ENCODE data around the gene KCNJ11. TPM values are rescaled to one million over a fixed set of nuclear protein-coding genes. Genes with fewer than 3 reads are reported as not detected.

The KCNJ11 gene
- total and polyA plus RNA-seq, 9 donors: 0.31 to 0.92 (median 0.46) TPM; not detected in 2

GRCh38 chr11:17369094-17369493, 19.4 kb downstream of the KCNJ11 start:
- Histone ChIP-seq H3K4me1 (ENCODE audit: insufficient read depth) (no peaks in the 10 kb centered on the region), H3K27ac (no peak overlapping the region), H3K27me3 (no peaks in the 10 kb centered on the region), H3K36me3 (no peaks in the 10 kb centered on the region), H3K9me3 (peaks cover 3 to 38% of the 10 kb centered on the region in 2 donors), H3K4me3 (no peak overlapping the region)
- intact Hi-C loops (cut with DNase I): no loop called here
- no peak for DNase-seq
- TF ChIP-seq POLR2A (IDR thresholded peaks at IDR 0.05) (no peak), CTCF (IDR thresholded peaks at IDR 0.05) (no peak), EP300 (IDR thresholded peaks at IDR 0.05) (no peak)

DNA sequence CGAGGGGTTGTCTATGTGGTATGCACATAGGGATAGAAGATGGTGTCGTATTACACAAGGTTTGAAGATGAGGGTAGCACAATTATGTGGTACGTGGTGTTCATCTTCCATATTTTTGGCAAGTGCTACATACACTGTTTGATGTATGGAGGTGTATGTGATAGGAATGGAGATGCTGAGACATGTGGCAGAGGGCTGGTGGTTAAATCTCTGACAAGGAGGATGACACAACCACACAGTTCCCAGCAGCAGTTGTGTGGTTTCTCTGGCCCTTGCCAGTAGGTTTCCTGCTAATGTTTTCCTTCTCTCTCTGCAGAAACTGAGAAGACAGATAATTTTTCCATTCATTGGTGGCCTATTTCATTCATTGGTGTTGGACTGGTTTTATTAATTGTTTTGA, 19.9 kb downstream of the KCNJ11 start:
- TF ChIP-seq EP300 (IDR thresholded peaks at IDR 0.05) (no peak), CTCF (IDR thresholded peaks at IDR 0.05) (no peak), POLR2A (IDR thresholded peaks at IDR 0.05) (no peak)
- no peaks in the 10 kb centered on the region for H3K36me3 ChIP-seq
- WGBS, 3 donors: 87 to 93% (median 92%) methylated on average over 3 of the region's 3 CpGs

DNA sequence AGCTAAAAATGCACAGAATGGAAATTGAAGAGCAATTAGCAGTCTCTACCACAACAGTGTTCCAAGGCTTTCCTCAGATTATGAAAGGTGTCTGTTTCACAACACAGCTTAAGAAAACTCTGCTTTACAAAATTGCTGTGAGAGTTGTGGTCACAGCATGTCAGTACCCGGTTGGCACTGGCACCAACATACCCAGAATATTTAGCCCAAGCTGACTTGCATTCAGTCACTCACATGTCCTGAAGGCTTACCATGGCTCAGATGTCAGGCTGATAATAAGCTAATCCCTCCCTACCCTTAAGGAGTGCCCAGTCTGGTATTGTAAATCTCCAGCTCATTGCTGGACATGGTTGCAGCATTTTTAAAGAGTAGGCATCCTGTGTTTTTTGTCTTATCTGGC, 22.0 kb downstream of the KCNJ11 start:
- WGBS, 3 donors: 71 to 94% (median 90%) methylated on average over 1 of the region's 1 CpG
- DNase-seq: no peak
- H3K27me3 ChIP-seq: no peaks in the 10 kb centered on the region
- H3K27ac ChIP-seq: no peak overlapping the region
- no peak for TF ChIP-seq EP300 (IDR thresholded peaks at IDR 0.05)
- TF ChIP-seq CTCF (IDR thresholded peaks at IDR 0.05): no peak
- no peak for TF ChIP-seq POLR2A (IDR thresholded peaks at IDR 0.05)
- H3K9me3 ChIP-seq: peaks cover 3 to 26% of the 10 kb centered on the region in 2 donors
- no peaks in the 10 kb centered on the region for H3K36me3 ChIP-seq
- intact Hi-C loops (cut with DNase I): no loop called here
- no peaks in the 10 kb centered on the region for H3K4me1 ChIP-seq (ENCODE audit: insufficient read depth)
- H3K4me3 ChIP-seq: no peak overlapping the region

More for the DNA sequence above, 19.9 kb downstream of the KCNJ11 start:
- intact Hi-C loops (cut with DNase I): no loop called here
- H3K27ac ChIP-seq: no peak overlapping the region
- peaks cover 3 to 38% of the 10 kb centered on the region in 2 donors for H3K9me3 ChIP-seq
- no peaks in the 10 kb centered on the region for H3K4me1 ChIP-seq (ENCODE audit: insufficient read depth)
- H3K27me3 ChIP-seq: no peaks in the 10 kb centered on the region
- DNase-seq: no peak
- H3K4me3 ChIP-seq: no peak overlapping the region

DNA sequence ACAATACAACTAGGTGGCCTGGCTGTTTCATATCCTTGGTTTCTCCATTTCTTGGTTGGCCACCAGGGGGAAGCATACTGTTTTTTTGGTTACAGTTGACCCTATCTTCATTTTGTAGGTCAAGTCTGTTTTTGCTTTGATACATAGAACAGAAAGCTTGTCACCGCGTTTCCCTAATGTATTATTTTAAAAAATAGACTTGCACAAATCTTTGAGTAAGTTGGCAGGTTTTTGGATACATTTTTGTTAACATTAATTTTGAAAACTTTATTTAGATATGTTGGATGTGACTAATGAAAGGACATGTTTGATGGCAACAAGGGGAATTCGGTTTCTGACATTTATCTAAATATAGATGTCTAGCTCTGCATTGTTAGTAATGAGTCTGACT, 33.9 kb downstream of the KCNJ11 start:
- Histone ChIP-seq H3K4me1 (ENCODE audit: insufficient read depth) (no peaks in the 10 kb centered on the region), H3K9me3 (no peaks in the 10 kb centered on the region), H3K4me3 (no peak overlapping the region), H3K27ac (no peak overlapping the region), H3K27me3 (no peaks in the 10 kb centered on the region), H3K36me3 (no peaks in the 10 kb centered on the region)
- TF ChIP-seq CTCF (IDR thresholded peaks at IDR 0.05): peak in 2 of 3 donors; percentile 26 to 35
- TF ChIP-seq EP300 (IDR thresholded peaks at IDR 0.05): no peak
- peak in 4 of 5 donors; percentile 21 to 70 (median 36) for DNase-seq
- WGBS, 3 donors: 41 to 57% (median 43%) methylated on average over 3 of the region's 3 CpGs
- intact Hi-C loops (cut with DNase I): loop anchor here in 1 of 4 donors (5.0 kb wide), 1 partner anchor 77 kb away; the partner anchor contains the start of gene NUCB2

Measured in ovary (tissue), 9 donors.